A549 (cell line): ENCODE data around the gene PDZD2. TPM values are rescaled to one million over a fixed set of nuclear protein-coding genes. Genes with fewer than 3 reads are reported as not detected.

Experiments used
- ATAC-seq, 2 experiments: fragments of 200-7000 bp in 1 of 2; fragments of >200 bp in 1 of 2; cut with Nextera tagmentation in 1 of 2; cut with Tn5 transposase in 1 of 2; 3 replicates each; pipeline versions ENCODE4 v1.8.0 to v1.9.1; 2018 to 2020; ENCODE audit warnings: mild to moderate bottlenecking in 1 of 2, moderate library complexity in 1 of 2
- CTCF ChIA-PET: fragments of 300-600 bp; sonication (Branson Sonifier 250); formaldehyde crosslinking; extraction: SDS; loops from one replicate; lab custom pipeline; 2021; ENCODE audit warnings: antibody characterized with exemption, inconsistent platforms; lab: Yijun Ruan, JAX
- POLR2A ChIA-PET: fragments of 350-600 bp; formaldehyde crosslinking; extraction: SDS; loops from one replicate; lab custom pipeline; 2021; ENCODE audit warnings: antibody characterized with exemption, inconsistent platforms; lab: Yijun Ruan, JAX
- DNase-seq, 2 experiments: peaks; one replicate each; pipeline versions ENCODE4 v3.0.0 to v3.0.0-alpha.2; 2011 to 2016; ENCODE audit warnings: low read depth in 1 of 2, low spot score in 1 of 2
- FAIRE-seq: peaks from 2 replicates; lab custom pipeline; 2011; peaks lifted over from hg19 to GRCh38; lab: Jason Lieb, UNC
- H3K27ac ChIP-seq, 2 experiments: fragments of >200 bp; sonication (Bioruptor Twin); formaldehyde crosslinking; 3 replicates each; pipeline ENCODE4 v1.5.1; 2016 to 2017
- H3K4me1 ChIP-seq: fragments of >200 bp; sonication (Bioruptor Twin); formaldehyde crosslinking; 3 replicates; pipeline ENCODE4 v1.6.1; 2016
- H3K4me2 ChIP-seq: fragments of >200 bp; sonication (Bioruptor Twin); formaldehyde crosslinking; 3 replicates; pipeline ENCODE4 v1.6.1; 2016
- H3K4me3 ChIP-seq: fragments of >200 bp; sonication (Bioruptor Twin); formaldehyde crosslinking; 3 replicates; pipeline ENCODE4 v1.5.1; 2016
- H3K9me3 ChIP-seq: fragments of >200 bp; sonication (Bioruptor Twin); formaldehyde crosslinking; 3 replicates; pipeline ENCODE4 v1.6.1; 2016
- CBX2 ChIP-seq: fragments of 200-600 bp; sonication (generic); IDR thresholded peaks from 2 replicates; pipeline ENCODE4 v1.6.1; 2016; ENCODE audit warnings: low read depth, mild to moderate bottlenecking, borderline replicate concordance
- CEBPB ChIP-seq, 2 experiments: fragments of >200 bp in 1 of 2; sonication (Bioruptor Twin) in 1 of 2; formaldehyde crosslinking in 1 of 2; IDR thresholded peaks; 2 replicates each; pipeline ENCODE4 v1.6.1; 2012 to 2016
- CHD4 ChIP-seq: fragments of 200-600 bp; sonication (generic); IDR thresholded peaks from 2 replicates; pipeline ENCODE4 v1.6.1; 2016; ENCODE audit warnings: antibody characterized with exemption, mild to moderate bottlenecking, borderline replicate concordance
- EHF ChIP-seq: fragments of 250-450 bp; sonication (Bioruptor Pico); IDR thresholded peaks from 2 replicates; pipeline ENCODE4 v1.5.0; 2020; ENCODE audit warnings: mild to moderate bottlenecking
- EHMT2 ChIP-seq: fragments of 200-600 bp; sonication (generic); IDR thresholded peaks from 2 replicates; pipeline ENCODE4 v1.6.1; 2016; ENCODE audit warnings: antibody characterized with exemption, low read depth, mild to moderate bottlenecking, moderate library complexity
- ESRRA ChIP-seq: fragments of 150-350 bp; IDR thresholded peaks from 2 replicates; pipeline ENCODE4 v1.6.1; 2014; ENCODE audit warnings: mild to moderate bottlenecking, low read length, borderline replicate concordance
- FOSB ChIP-seq: fragments of 250-450 bp; sonication (Bioruptor Pico); IDR thresholded peaks from 2 replicates; pipeline ENCODE4 v1.5.0; 2020; ENCODE audit warnings: mild to moderate bottlenecking, moderate library complexity
- HDAC2 ChIP-seq: fragments of 200-600 bp; sonication (generic); IDR thresholded peaks from 2 replicates; pipeline ENCODE4 v1.6.1; 2016
- HEYL ChIP-seq: fragments of 250-450 bp; sonication (Bioruptor Pico); IDR thresholded peaks from 2 replicates; pipeline ENCODE4 v1.8.0; 2021; ENCODE audit warnings: mild to moderate bottlenecking, moderate library complexity
- MAFK ChIP-seq: fragments of 450-650 bp; IDR thresholded peaks from 2 replicates; pipeline ENCODE4 v1.6.1; 2014; ENCODE audit not compliant: partially characterized antibody
- MAZ ChIP-seq: fragments of 150-350 bp; IDR thresholded peaks from 2 replicates; pipeline ENCODE4 v1.6.1; 2014; ENCODE audit warnings: antibody characterized with exemption, low read depth, low read length, borderline replicate concordance
- NFE2L2 ChIP-seq: fragments of 150-350 bp; conservative IDR thresholded peaks from 2 replicates; pipeline ENCODE4 v1.6.1; 2014; ENCODE audit warnings: low read length
- NPAS2 ChIP-seq: fragments of 250-450 bp; sonication (Bioruptor Pico); IDR thresholded peaks from 2 replicates; pipeline ENCODE4 v1.8.0; 2022; ENCODE audit warnings: mild to moderate bottlenecking, moderate library complexity, borderline replicate concordance
- NR3C1 ChIP-seq: fragments of >200 bp; sonication (Bioruptor Twin); formaldehyde crosslinking; IDR thresholded peaks from 3 replicates; pipeline ENCODE4 v1.6.1; 2017
- RARB ChIP-seq: fragments of 250-450 bp; sonication (Bioruptor Pico); IDR thresholded peaks from 2 replicates; pipeline ENCODE4 v1.8.0; 2021; ENCODE audit warnings: mild to moderate bottlenecking, moderate library complexity
- RCOR1 ChIP-seq: fragments of 150-350 bp; IDR thresholded peaks from 2 replicates; pipeline ENCODE4 v1.6.1; 2014; ENCODE audit warnings: antibody characterized with exemption, low read length, low read depth
- SMC3 ChIP-seq: fragments of >200 bp; sonication (Bioruptor Twin); formaldehyde crosslinking; IDR thresholded peaks from 3 replicates; pipeline ENCODE4 v1.6.1; 2018; ENCODE audit warnings: inconsistent platforms
- SREBF2 ChIP-seq: fragments of 450-650 bp; IDR thresholded peaks from 2 replicates; pipeline ENCODE4 v1.6.1; 2014; ENCODE audit warnings: mild to moderate bottlenecking, moderate library complexity
- TFCP2L1 ChIP-seq: fragments of 250-450 bp; sonication (Bioruptor Pico); IDR thresholded peaks from 2 replicates; pipeline ENCODE4 v1.5.0; 2021; ENCODE audit warnings: mild to moderate bottlenecking
- TP53 ChIP-seq: fragments of 250-450 bp; sonication (Bioruptor Pico); IDR thresholded peaks from 2 replicates; pipeline ENCODE4 v1.5.0; 2021; ENCODE audit warnings: mild to moderate bottlenecking, moderate library complexity
- ZFP36 ChIP-seq: fragments of 450-650 bp; IDR thresholded peaks from 2 replicates; pipeline ENCODE4 v1.6.1; 2014; ENCODE audit warnings: borderline replicate concordance; ENCODE audit not compliant: partially characterized antibody
- ZSCAN20 ChIP-seq: fragments of 250-450 bp; sonication (Bioruptor Pico); IDR thresholded peaks from 2 replicates; pipeline ENCODE4 v1.8.0; 2022; ENCODE audit warnings: mild to moderate bottlenecking, moderate library complexity
- WGBS: methylation state at CpG from one replicate; pipeline ENCODE4 v1.1.6; 2017; ENCODE audit errors: missing lambda C conversion rate; 5-methylcytosine and 5-hydroxymethylcytosine counted together
- polyA plus RNA-seq, 4 experiments: library from polyadenylated mRNA; depleted of rRNA in 3 of 4; stranded (reverse); fragments of >200 nt; fragmentation: RNase III in 1 of 4; extraction: RNeasy Plus Mini Kit Qiagen cat#74134 plus additional on column Dnase treatment in 1 of 4; gene quantifications; 2 replicates in 3 of 4; 3 replicates in 1 of 4; pipeline ENCODE4 v1.2.3, GENCODE V29; 2011 to 2017
- TF ChIP-seq, protein P1 (sequence below): fragments of 250-450 bp; sonication (Bioruptor Pico); IDR thresholded peaks from 2 replicates; pipeline ENCODE4 v1.5.0; 2020; ENCODE audit warnings: low read depth, mild to moderate bottlenecking, moderate library complexity
- TF ChIP-seq, protein P2 (sequence below): fragments of 250-450 bp; sonication (Bioruptor Pico); IDR thresholded peaks from 2 replicates; pipeline ENCODE4 v1.5.0; 2021; ENCODE audit warnings: mild to moderate bottlenecking, moderate library complexity, borderline replicate concordance
- TF ChIP-seq, protein P3 (sequence below): fragments of 450-650 bp; IDR thresholded peaks from 2 replicates; pipeline ENCODE4 v1.6.1; 2014; ENCODE audit warnings: antibody characterized with exemption
- TF ChIP-seq, protein P4 (sequence below): fragments of >200 bp; sonication (Bioruptor Twin); formaldehyde crosslinking; IDR thresholded peaks from 2 replicates; pipeline ENCODE4 v1.6.1; 2016
- TF ChIP-seq, protein P5 (sequence below): IDR thresholded peaks from 2 replicates; pipeline ENCODE4 v1.6.1; 2012
- TF ChIP-seq, protein P6 (sequence below): fragments of >200 bp; sonication (Bioruptor Twin); formaldehyde crosslinking; IDR thresholded peaks from 3 replicates; pipeline ENCODE4 v1.6.1; 2016

PDZD2 gene
- polyA plus RNA-seq, 2 of the 4 experiments (the other 2 are of a cell fraction) = 0.06 to 0.09 TPM

DNA sequence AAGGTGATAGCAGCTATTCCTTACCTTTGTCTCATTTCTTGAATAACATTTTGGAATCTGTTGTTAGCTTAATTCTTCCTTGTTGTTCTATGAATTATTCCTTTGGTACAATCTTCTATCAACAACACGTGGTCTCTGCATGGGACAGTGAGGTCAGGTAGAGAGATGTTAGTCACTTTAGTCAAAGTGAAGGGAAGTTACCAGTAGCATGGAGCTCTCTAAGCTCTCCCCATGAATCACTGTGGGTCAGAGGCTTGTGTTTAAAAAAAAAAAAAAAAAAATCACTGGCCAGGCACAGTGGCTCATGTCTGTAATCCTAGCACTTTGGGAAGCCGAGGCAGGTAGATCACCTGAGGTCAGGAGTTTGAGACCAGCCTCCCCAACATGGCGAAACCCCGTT lies 419.2 kb downstream of the PDZD2 start:
- H3K9me3 ChIP-seq = peaks cover 4% of the 10 kb centered on the region; the same call in 1 of the 3 replicates
- peak overlapping the region; percentile 37 to 71; a peak in 4 of 6 replicates for H3K27ac ChIP-seq
- peaks cover 38% of the 10 kb centered on the region for H3K4me1 ChIP-seq
- WGBS = 57% methylated on average over 4 of the region's 4 CpGs
- ChIA-PET POLR2A (interaction anchor here (0.5 kb wide), 1 partner anchor 503 kb away, joined by 8 read pairs; no protein-coding TSS in a partner anchor), CTCF (interaction anchor here (0.8 to 3.3 kb wide), 9 partner anchors 9 to 271 kb away, joined by 3 to 14 read pairs (median 4); no protein-coding TSS in a partner anchor)
- no peak for DNase-seq
- no peak overlapping the region for H3K4me3 ChIP-seq
- TF ChIP-seq SREBF2 (no peak), RARB (CRISPR knock-in tag) (no peak), NPAS2 (CRISPR knock-in tag) (no peak), MAZ (no peak), SMC3 (no peak), HEYL (CRISPR knock-in tag) (no peak), EHMT2 (no peak), TP53 (CRISPR knock-in tag) (no peak), ZFP36 (no peak), HDAC2 (no peak)
- TF ChIP-seq, protein P1, sequence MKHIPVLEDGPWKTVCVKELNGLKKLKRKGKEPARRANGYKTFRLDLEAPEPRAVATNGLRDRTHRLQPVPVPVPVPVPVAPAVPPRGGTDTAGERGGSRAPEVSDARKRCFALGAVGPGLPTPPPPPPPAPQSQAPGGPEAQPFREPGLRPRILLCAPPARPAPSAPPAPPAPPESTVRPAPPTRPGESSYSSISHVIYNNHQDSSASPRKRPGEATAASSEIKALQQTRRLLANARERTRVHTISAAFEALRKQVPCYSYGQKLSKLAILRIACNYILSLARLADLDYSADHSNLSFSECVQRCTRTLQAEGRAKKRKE = no peak
- TF ChIP-seq, protein P2, sequence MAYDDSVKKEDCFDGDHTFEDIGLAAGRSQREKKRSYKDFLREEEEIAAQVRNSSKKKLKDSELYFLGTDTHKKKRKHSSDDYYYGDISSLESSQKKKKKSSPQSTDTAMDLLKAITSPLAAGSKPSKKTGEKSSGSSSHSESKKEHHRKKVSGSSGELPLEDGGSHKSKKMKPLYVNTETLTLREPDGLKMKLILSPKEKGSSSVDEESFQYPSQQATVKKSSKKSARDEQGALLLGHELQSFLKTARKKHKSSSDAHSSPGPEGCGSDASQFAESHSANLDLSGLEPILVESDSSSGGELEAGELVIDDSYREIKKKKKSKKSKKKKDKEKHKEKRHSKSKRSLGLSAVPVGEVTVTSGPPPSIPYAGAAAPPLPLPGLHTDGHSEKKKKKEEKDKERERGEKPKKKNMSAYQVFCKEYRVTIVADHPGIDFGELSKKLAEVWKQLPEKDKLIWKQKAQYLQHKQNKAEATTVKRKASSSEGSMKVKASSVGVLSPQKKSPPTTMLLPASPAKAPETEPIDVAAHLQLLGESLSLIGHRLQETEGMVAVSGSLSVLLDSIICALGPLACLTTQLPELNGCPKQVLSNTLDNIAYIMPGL = no peak
- TF ChIP-seq, protein P3, sequence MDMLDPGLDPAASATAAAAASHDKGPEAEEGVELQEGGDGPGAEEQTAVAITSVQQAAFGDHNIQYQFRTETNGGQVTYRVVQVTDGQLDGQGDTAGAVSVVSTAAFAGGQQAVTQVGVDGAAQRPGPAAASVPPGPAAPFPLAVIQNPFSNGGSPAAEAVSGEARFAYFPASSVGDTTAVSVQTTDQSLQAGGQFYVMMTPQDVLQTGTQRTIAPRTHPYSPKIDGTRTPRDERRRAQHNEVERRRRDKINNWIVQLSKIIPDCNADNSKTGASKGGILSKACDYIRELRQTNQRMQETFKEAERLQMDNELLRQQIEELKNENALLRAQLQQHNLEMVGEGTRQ = no peak
- TF ChIP-seq, protein P4, sequence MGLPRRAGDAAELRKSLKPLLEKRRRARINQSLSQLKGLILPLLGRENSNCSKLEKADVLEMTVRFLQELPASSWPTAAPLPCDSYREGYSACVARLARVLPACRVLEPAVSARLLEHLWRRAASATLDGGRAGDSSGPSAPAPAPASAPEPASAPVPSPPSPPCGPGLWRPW = no peak
- TF ChIP-seq, all 56 proteins: peak for 0
- H3K4me2 ChIP-seq = no peak overlapping the region
- FAIRE-seq (no peak), ATAC-seq (peak in 1 of 2 experiments; percentile 26; a peak in 1 of 6 replicates)

DNA sequence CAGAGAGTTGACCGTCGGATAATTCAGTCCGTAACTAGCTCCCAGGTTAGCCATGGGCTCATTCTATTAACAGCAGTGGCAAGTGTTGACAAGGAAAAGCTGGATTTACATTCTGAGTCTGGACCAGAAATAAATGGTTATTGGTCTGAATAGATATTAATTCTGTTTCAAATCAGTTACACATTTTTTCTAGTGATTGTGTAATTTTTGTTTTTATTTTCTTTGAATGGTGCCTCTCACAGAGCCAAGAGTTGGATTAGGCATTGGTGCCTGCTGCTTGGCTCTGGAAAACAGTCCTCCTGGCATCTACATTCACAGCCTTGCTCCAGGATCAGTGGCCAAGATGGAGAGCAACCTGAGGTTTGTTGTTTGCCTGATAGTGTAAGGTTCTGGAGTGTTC lies 420.1 kb downstream of the PDZD2 start:
- Histone ChIP-seq H3K4me2 (peak overlapping the region; percentile 50), H3K27ac (peak overlapping the region; percentile 54 to 71; a peak in 5 of 6 replicates), H3K4me1 (peaks cover 38% of the 10 kb centered on the region), H3K9me3 (peaks cover 4% of the 10 kb centered on the region; the same call in 1 of the 3 replicates), H3K4me3 (no peak overlapping the region)
- DNase-seq (no peak), ATAC-seq (no peak), FAIRE-seq (no peak)
- CTCF ChIA-PET = interaction anchor here (0.8 to 3.3 kb wide), 8 partner anchors 13 to 270 kb away, joined by 3 to 14 read pairs (median 3); no protein-coding TSS in a partner anchor
- POLR2A ChIA-PET = no interaction called here
- 95% methylated on average over 3 of the region's 3 CpGs for WGBS
- no peak for TF ChIP-seq CHD4
- no peak for TF ChIP-seq TFCP2L1 (CRISPR knock-in tag)
- no peak for TF ChIP-seq EHF
- TF ChIP-seq, protein P2 = no peak
- TF ChIP-seq NFE2L2 = no peak
- no peak for TF ChIP-seq ESRRA
- TF ChIP-seq NPAS2 (CRISPR knock-in tag) = no peak
- TF ChIP-seq ZFP36 = no peak
- TF ChIP-seq FOSB (CRISPR knock-in tag) = no peak
- TF ChIP-seq NR3C1 = no peak
- no peak for TF ChIP-seq CEBPB (IDR thresholded peaks at IDR 0.05)
- no peak for TF ChIP-seq RCOR1
- no peak for TF ChIP-seq MAFK
- no peak for TF ChIP-seq ZSCAN20 (CRISPR knock-in tag)
- TF ChIP-seq, protein P1 = no peak
- TF ChIP-seq, protein P5, sequence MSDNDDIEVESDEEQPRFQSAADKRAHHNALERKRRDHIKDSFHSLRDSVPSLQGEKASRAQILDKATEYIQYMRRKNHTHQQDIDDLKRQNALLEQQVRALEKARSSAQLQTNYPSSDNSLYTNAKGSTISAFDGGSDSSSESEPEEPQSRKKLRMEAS = no peak
- TF ChIP-seq, protein P3 = no peak
- no peak for TF ChIP-seq CBX2
- TF ChIP-seq, protein P6, sequence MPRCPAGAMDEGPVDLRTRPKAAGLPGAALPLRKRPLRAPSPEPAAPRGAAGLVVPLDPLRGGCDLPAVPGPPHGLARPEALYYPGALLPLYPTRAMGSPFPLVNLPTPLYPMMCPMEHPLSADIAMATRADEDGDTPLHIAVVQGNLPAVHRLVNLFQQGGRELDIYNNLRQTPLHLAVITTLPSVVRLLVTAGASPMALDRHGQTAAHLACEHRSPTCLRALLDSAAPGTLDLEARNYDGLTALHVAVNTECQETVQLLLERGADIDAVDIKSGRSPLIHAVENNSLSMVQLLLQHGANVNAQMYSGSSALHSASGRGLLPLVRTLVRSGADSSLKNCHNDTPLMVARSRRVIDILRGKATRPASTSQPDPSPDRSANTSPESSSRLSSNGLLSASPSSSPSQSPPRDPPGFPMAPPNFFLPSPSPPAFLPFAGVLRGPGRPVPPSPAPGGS = no peak
